IMR-90 (cell line): Measurements from ENCODE around the gene GTPBP8. TPM values are rescaled to one million over a fixed set of nuclear protein-coding genes. Genes with fewer than 3 reads are reported as not detected.

Source experiments
- ATAC-seq: fragments of 200-7000 bp; cut with Tn5 transposase; 2 replicates; pipeline ENCODE4 v1.9.1; 2020; ENCODE audit warnings: low read depth, mild to moderate bottlenecking, moderate library complexity
- BruUV-seq: library from RNA; stranded (reverse); fragments of 400-500 nt; replicated peaks from 2 replicates; lab custom pipeline; 2021; lab: Mats Ljungman, UMichigan
- CTCF ChIA-PET: fragments of 300-600 bp; formaldehyde crosslinking; extraction: SDS; loops from one replicate; lab custom pipeline; 2021; ENCODE audit warnings: antibody characterized with exemption; lab: Yijun Ruan, JAX
- POLR2A ChIA-PET: fragments of 300-600 bp; sonication (Branson Sonifier 250); formaldehyde crosslinking; loops from one replicate; lab custom pipeline; 2022; ENCODE audit warnings: antibody characterized with exemption; ENCODE audit not compliant: unreplicated experiment; lab: Charles Lee
- DNase-seq: peaks from one replicate; pipeline ENCODE4 v3.0.0; 2013
- H2AFZ ChIP-seq: replicated peaks from 2 replicates; pipeline ENCODE3; 2013; ENCODE audit warnings: low read length, mild to moderate bottlenecking; ENCODE audit not compliant: poor library complexity
- H2AK5ac ChIP-seq: 2 replicates; pipeline ENCODE4 v1.6.1; 2013; ENCODE audit warnings: low read depth, low read length, inconsistent platforms
- H2AK9ac ChIP-seq: replicated peaks from 2 replicates; pipeline ENCODE3; 2013; ENCODE audit warnings: mild to moderate bottlenecking, low read depth, low read length, moderate library complexity; ENCODE audit not compliant: poor library complexity
- H2BK120ac ChIP-seq: 2 replicates; pipeline ENCODE4 v1.6.1; 2013; ENCODE audit warnings: low read depth, low read length, inconsistent platforms
- H2BK15ac ChIP-seq: 3 replicates; pipeline ENCODE4 v1.6.1; 2013; ENCODE audit warnings: low read depth, low read length, inconsistent platforms
- H2BK20ac ChIP-seq: 2 replicates; pipeline ENCODE4 v1.6.1; 2013; ENCODE audit warnings: low read depth, mild to moderate bottlenecking, inconsistent platforms, low read length, moderate library complexity
- H2BK5ac ChIP-seq: 2 replicates; pipeline ENCODE4 v1.6.1; 2013; ENCODE audit warnings: mild to moderate bottlenecking, low read depth, low read length, inconsistent platforms; ENCODE audit not compliant: poor library complexity, severe bottlenecking
- H3K14ac ChIP-seq: replicated peaks from 2 replicates; pipeline ENCODE4 v1.6.1; 2013; ENCODE audit warnings: low read depth, low read length, inconsistent platforms
- H3K18ac ChIP-seq: 2 replicates; pipeline ENCODE4 v1.6.1; 2013; ENCODE audit warnings: low read depth, low read length, control low read depth
- H3K23ac ChIP-seq: 2 replicates; pipeline ENCODE4 v1.6.1; 2013; ENCODE audit warnings: low read depth, low read length, inconsistent platforms
- H3K27ac ChIP-seq: 2 replicates; pipeline ENCODE4 v1.5.1; 2013; ENCODE audit warnings: mild to moderate bottlenecking, control low read depth, low read length; ENCODE audit not compliant: insufficient read depth
- H3K27me3 ChIP-seq: 2 replicates; pipeline ENCODE4 v1.6.1; 2013; ENCODE audit warnings: low read length; ENCODE audit not compliant: control insufficient read depth, insufficient read depth
- H3K36me3 ChIP-seq: 2 replicates; pipeline ENCODE4 v1.6.1; 2013; ENCODE audit warnings: low read length, mixed read lengths; ENCODE audit not compliant: control insufficient read depth, insufficient read depth
- H3K4ac ChIP-seq: 2 replicates; pipeline ENCODE4 v1.6.1; 2013; ENCODE audit warnings: low read depth, low read length, inconsistent platforms
- H3K4me1 ChIP-seq: 2 replicates; pipeline ENCODE4 v1.6.1; 2013; ENCODE audit warnings: low read length, mixed read lengths; ENCODE audit not compliant: control insufficient read depth, insufficient read depth
- H3K4me2 ChIP-seq: 2 replicates; pipeline ENCODE4 v1.6.1; 2013; ENCODE audit warnings: low read depth, mild to moderate bottlenecking, control low read depth, low read length, moderate library complexity
- H3K4me3 ChIP-seq: 2 replicates; pipeline ENCODE4 v1.5.1; 2013; ENCODE audit warnings: low read depth, mild to moderate bottlenecking, control low read depth, low read length, moderate library complexity; ENCODE audit not compliant: insufficient read depth
- H3K56ac ChIP-seq: 2 replicates; pipeline ENCODE4 v1.6.1; 2013; ENCODE audit warnings: low read length, inconsistent platforms; ENCODE audit not compliant: insufficient read depth; ENCODE audit errors: extremely low read depth
- H3K79me1 ChIP-seq, 2 experiments: 2 replicates each; pipeline ENCODE4 v1.6.1; 2013; ENCODE audit warnings: low read length in 2 of 2, inconsistent platforms in 1 of 2, low read depth in 1 of 2
- H3K9ac ChIP-seq: 2 replicates; pipeline ENCODE4 v1.6.1; 2013; ENCODE audit warnings: low read depth, low read length, control low read depth
- H3K9me1 ChIP-seq: 2 replicates; pipeline ENCODE4 v1.6.1; 2013; ENCODE audit warnings: low read length, inconsistent platforms; ENCODE audit not compliant: insufficient read depth
- H3K9me3 ChIP-seq: 2 replicates; pipeline ENCODE4 v1.6.1; 2013; ENCODE audit warnings: low read length; ENCODE audit not compliant: control insufficient read depth, insufficient read depth
- H4K20me1 ChIP-seq: 2 replicates; pipeline ENCODE4 v1.6.1; 2013; ENCODE audit warnings: low read length, inconsistent platforms; ENCODE audit not compliant: insufficient read depth
- H4K5ac ChIP-seq: 2 replicates; pipeline ENCODE4 v1.6.1; 2013; ENCODE audit warnings: mild to moderate bottlenecking, low read depth, low read length, control low read depth
- H4K8ac ChIP-seq, 2 experiments: 2 replicates each; pipeline ENCODE4 v1.6.1; 2013; ENCODE audit warnings: low read depth in 2 of 2, low read length in 2 of 2, control low read depth in 1 of 2, inconsistent platforms in 1 of 2
- H4K91ac ChIP-seq: 2 replicates; pipeline ENCODE4 v1.6.1; 2013; ENCODE audit warnings: low read depth, low read length, inconsistent platforms; ENCODE audit not compliant: insufficient read depth
- CHD1 ChIP-seq: IDR thresholded peaks from 2 replicates; pipeline ENCODE4 v1.6.1; 2012; ENCODE audit warnings: low read depth, low read length, improper control_type of control experiment
- ELK1 ChIP-seq: fragments of 150-350 bp; IDR thresholded peaks from 2 replicates; pipeline ENCODE4 v1.6.1; 2016; ENCODE audit warnings: low read depth, mild to moderate bottlenecking, low read length, moderate library complexity, borderline replicate concordance
- RAD21 ChIP-seq: IDR thresholded peaks from 2 replicates; pipeline ENCODE4 v1.6.1; 2012; ENCODE audit warnings: low read length, improper control_type of control experiment
- RFX5 ChIP-seq: IDR thresholded peaks from 2 replicates; pipeline ENCODE4 v1.8.0; 2012; ENCODE audit warnings: low read depth, mild to moderate bottlenecking, low read length, moderate library complexity
- SMC3 ChIP-seq: fragments of 150-350 bp; IDR thresholded peaks from 2 replicates; pipeline ENCODE4 v1.6.1; 2016; ENCODE audit warnings: low read depth, mild to moderate bottlenecking, antibody characterized with exemption, low read length, moderate library complexity
- WGBS, 2 experiments: methylation state at CpG; one replicate each; pipeline versions ENCODE4 v1.1.5 to v1.1.7; 2013; ENCODE audit warnings: missing lambda C conversion rate in 2 of 2; ENCODE audit not compliant: insufficient read length in 1 of 2; ENCODE audit errors: extremely low coverage in 2 of 2; 5-methylcytosine and 5-hydroxymethylcytosine counted together
- dilution Hi-C: fragments of 300-500 bp; cut with HindIII; formaldehyde crosslinking; loops from one replicate; pipeline ENCODE4 v1.14.3; 2018; ENCODE audit warnings: low sequenced_read_pairs; ENCODE audit not compliant: unreplicated experiment
- in situ Hi-C: fragments of 300-500 bp; cut with MboI; formaldehyde crosslinking; loops from 3 replicates; pipeline ENCODE4 v1.14.3; 2019; ENCODE audit warnings: low sequenced_read_pairs, inconsistent platforms, mixed read lengths
- intact Hi-C: fragments of 100-400 bp; cut with micrococcal nuclease; formaldehyde crosslinking; loops from 2 replicates; pipeline ENCODE4 v1.10.0; 2022
- polyA plus RNA-seq, 3 experiments: library from polyadenylated mRNA; depleted of rRNA; stranded (reverse); fragments of >200 nt; gene quantifications; 2 replicates each; pipeline ENCODE4 v1.2.3, GENCODE V29; 2012; ENCODE audit warnings: low replicate concordance in 1 of 3
- total RNA-seq: library from RNA; depleted of rRNA; stranded (reverse); fragments of >200 nt; gene quantifications from 2 replicates; pipeline ENCODE4 v1.2.3, GENCODE V29; 2012
- TF ChIP-seq, protein P1 (sequence below): fragments of 150-350 bp; IDR thresholded peaks from 2 replicates; pipeline ENCODE4 v1.6.1; 2017; ENCODE audit warnings: mild to moderate bottlenecking, antibody characterized with exemption, low read length, low read depth

The GTPBP8 gene
- total and polyA plus RNA-seq, 2 of the 4 experiments (the other 2 are of a cell fraction), result 15.4 to 23.9 TPM

DNA sequence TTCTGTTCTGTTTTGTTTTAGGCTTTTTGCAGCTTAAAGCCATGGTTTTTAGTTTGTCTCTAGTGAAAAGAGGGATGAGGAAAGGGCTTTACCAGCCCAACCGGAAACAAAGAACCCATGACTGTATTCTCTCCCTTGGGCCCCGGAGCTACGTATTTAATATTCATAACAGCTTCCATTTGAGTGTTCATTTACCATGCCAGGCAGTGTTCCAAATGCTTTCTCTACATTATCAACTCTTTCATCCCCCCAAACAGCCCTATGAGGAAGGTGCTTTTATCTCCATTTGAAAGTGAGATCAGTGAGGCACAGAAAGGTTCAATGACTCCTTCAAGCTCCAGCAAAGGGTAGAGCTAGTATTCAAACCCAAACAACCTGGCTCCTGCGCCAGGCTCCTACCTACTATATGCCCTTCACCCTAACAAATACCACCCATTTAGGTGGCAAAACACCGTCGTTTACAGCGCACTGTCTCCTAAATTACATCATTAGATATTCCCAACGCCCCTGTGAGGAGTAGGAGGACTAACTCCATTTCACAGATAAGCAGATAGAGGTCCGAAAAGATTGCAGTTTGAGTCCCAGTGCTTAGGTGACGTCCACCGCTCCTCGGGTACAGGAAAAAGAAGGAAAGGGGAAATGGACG, 27.9 kb downstream of the GTPBP8 start:
- Histone ChIP-seq H3K9ac (peak overlapping the region; percentile 88), H3K79me1 (peaks cover 27 to 42% of the 10 kb centered on the region in 2 experiments), H4K20me1 (0 out of 2 replicates have a peak, but pooled peaks cover 3% of the 10 kb centered on the region), H2BK20ac (no peak overlapping the region), H4K8ac (peak overlapping the region; percentile 88 to 98), H3K27ac (peak overlapping the region; percentile 97), H3K18ac (peak overlapping the region; percentile 56), H3K23ac (peak overlapping the region; percentile 96), H2BK5ac (peak overlapping the region; percentile 95), H3K56ac (peak overlapping the region; percentile 90), H4K91ac (peak overlapping the region; percentile 81), H4K5ac (peak overlapping the region; percentile 76), H2AK9ac (peak overlapping the region; percentile 79), H3K9me3 (no peaks in the 10 kb centered on the region), H3K9me1 (peaks cover 3% of the 10 kb centered on the region), H3K36me3 (peaks cover 4% of the 10 kb centered on the region), H2AFZ (peak overlapping the region; percentile 98), H3K4me3 (peak overlapping the region; percentile 84), H2AK5ac (peak overlapping the region; percentile 46), H3K27me3 (no peaks in the 10 kb centered on the region), H3K14ac (peak overlapping the region; percentile 86), H3K4ac (peak overlapping the region; percentile 80), H2BK120ac (0 out of 2 replicates have a peak overlapping the region, but pooled peaks have one; percentile 64), H2BK15ac (no peak overlapping the region; the same call in 2 of the 3 replicates), H3K4me2 (peak overlapping the region; percentile 96), H3K4me1 (peaks cover 4% of the 10 kb centered on the region; the same call in 1 of the 2 replicates)
- POLR2A ChIA-PET, result interaction anchor here (1.6 kb wide), 1 partner anchor 15 kb away, joined by 3 read pairs; no protein-coding TSS in a partner anchor
- no peak for ATAC-seq
- in situ Hi-C loops, result no loop called here
- dilution Hi-C loops, result no loop called here
- no CpG with 5 or more reads among the region's 13 CpGs for WGBS, 2 experiments
- TF ChIP-seq ELK1 (no peak), CHD1 (0 out of 2 replicates have a peak, but pooled peaks have one; percentile 26), RAD21 (no peak), SMC3 (no peak), RFX5 (no peak)
- TF ChIP-seq, protein P1, sequence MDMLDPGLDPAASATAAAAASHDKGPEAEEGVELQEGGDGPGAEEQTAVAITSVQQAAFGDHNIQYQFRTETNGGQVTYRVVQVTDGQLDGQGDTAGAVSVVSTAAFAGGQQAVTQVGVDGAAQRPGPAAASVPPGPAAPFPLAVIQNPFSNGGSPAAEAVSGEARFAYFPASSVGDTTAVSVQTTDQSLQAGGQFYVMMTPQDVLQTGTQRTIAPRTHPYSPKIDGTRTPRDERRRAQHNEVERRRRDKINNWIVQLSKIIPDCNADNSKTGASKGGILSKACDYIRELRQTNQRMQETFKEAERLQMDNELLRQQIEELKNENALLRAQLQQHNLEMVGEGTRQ, result no peak
- CTCF ChIA-PET, result interaction anchor here (1.3 kb wide), 1 partner anchor 16 kb away, joined by 4 read pairs; no protein-coding TSS in a partner anchor
- intact Hi-C loops, result no loop called here
- peak; percentile 13 for DNase-seq
- TSS peak; percentile 30 for BruUV-seq
